Lung (tissue), 12 donors: ENCODE results near the gene LCN1. TPM values are rescaled to one million over a fixed set of nuclear protein-coding genes. Genes with fewer than 3 reads are reported as not detected.

Experiments used
- ATAC-seq: fragments of 200-7000 bp; cut with Tn5 transposase; one replicate; pipeline ENCODE4 v1.9.1; 2020; ENCODE audit warnings: moderate number of reproducible peaks; ENCODE audit not compliant: insufficient read depth, low FRiP score
- DNase-seq, 3 donors: peaks; one replicate each; pipeline ENCODE4 v3.0.0-alpha.2; 2013 to 2017
- H3K27ac ChIP-seq, 2 donors: one replicate each; pipeline ENCODE4 v1.5.1; 2013; ENCODE audit warnings: mild to moderate bottlenecking in 2 of 2, moderate library complexity in 2 of 2, control low read depth in 1 of 2, inconsistent platforms in 1 of 2, low read depth in 1 of 2, low read length in 1 of 2
- H3K27me3 ChIP-seq, 3 donors: one replicate each; pipeline ENCODE4 v1.5.1; 2013; ENCODE audit warnings: low read length in 2 of 3; ENCODE audit not compliant: control insufficient read depth in 3 of 3, insufficient read depth in 3 of 3
- H3K36me3 ChIP-seq, 4 donors: one replicate each; pipeline ENCODE4 v1.5.1; 2013; ENCODE audit warnings: low read length in 4 of 4, mild to moderate bottlenecking in 1 of 4, moderate library complexity in 1 of 4; ENCODE audit not compliant: control insufficient read depth in 4 of 4, insufficient read depth in 4 of 4
- H3K4me1 ChIP-seq, 5 donors: one replicate each; pipeline ENCODE4 v1.5.1; 2013; ENCODE audit warnings: low read length in 5 of 5, mild to moderate bottlenecking in 2 of 5, moderate library complexity in 1 of 5; ENCODE audit not compliant: control insufficient read depth in 5 of 5, insufficient read depth in 5 of 5
- H3K4me3 ChIP-seq: one replicate; pipeline ENCODE4 v1.5.1; 2013; ENCODE audit warnings: mild to moderate bottlenecking, control low read depth, moderate library complexity
- H3K9ac ChIP-seq, 2 donors: one replicate each; pipeline ENCODE4 v1.5.1; 2013; ENCODE audit warnings: low read length in 2 of 2, control low read depth in 1 of 2; ENCODE audit not compliant: insufficient read depth in 1 of 2
- H3K9me3 ChIP-seq, 4 donors: one replicate each; pipeline ENCODE4 v1.5.1; 2013; ENCODE audit warnings: low read length in 3 of 4, mild to moderate bottlenecking in 1 of 4, moderate library complexity in 1 of 4; ENCODE audit not compliant: control insufficient read depth in 4 of 4, insufficient read depth in 3 of 4
- CTCF ChIP-seq: IDR thresholded peaks from 2 replicates; pipeline ENCODE4 v1.5.1; 2012; ENCODE audit warnings: mild to moderate bottlenecking; ENCODE audit errors: control extremely low read depth, extremely low read depth
- WGBS, 2 donors: extraction: QIAGEN DNeasy Blood & Tissue Kit; methylation state at CpG; one replicate each; pipeline ENCODE4 v1.1.7; 2013; 5-methylcytosine and 5-hydroxymethylcytosine counted together
- polyA plus RNA-seq, 2 donors: library from polyadenylated mRNA; stranded (reverse); fragments of 200-250 nt; gene quantifications; one replicate each; pipeline ENCODE4 v1.2.1, GENCODE V29; 2013
- total RNA-seq, 2 donors: library from RNA; depleted of rRNA in 1 of 2; stranded (reverse); fragments of >200 nt in 1 of 2; gene quantifications; one replicate each; pipeline ENCODE4 v1.2.1, GENCODE V29; 2014 to 2021
- donor health status: control.
- donor health status: control.
- donor health status: Bipolar disorder and iron deficiency.
- donor health status: healthy.
- donor health status: DM: yes; HTN: yes; CAD: no.

The LCN1 gene
- total and polyA plus RNA-seq, 4 donors, result not detected

- H3K9me3 ChIP-seq, result peaks cover 0 to 2% (median 0%) of the 10 kb centered on the region in 4 donors
- H3K4me1 ChIP-seq, result no peaks in the 10 kb centered on the region
- no peak overlapping the region for H3K4me3 ChIP-seq
- no peak for TF ChIP-seq CTCF
- no peak overlapping the region for H3K27ac ChIP-seq
- ATAC-seq (no peak), DNase-seq (no peak)
- no peak overlapping the region for H3K9ac ChIP-seq
- WGBS, 2 donors, result 81 to 94% methylated on average over 9 to 11 of the region's 11 CpGs
- H3K36me3 ChIP-seq, result no peaks in the 10 kb centered on the region
- H3K27me3 ChIP-seq, result peaks cover 0 to 4% (median 0%) of the 10 kb centered on the region in 3 donors
Measured at GRCh38 chr9:135521608-135522095, 412 bp downstream of the LCN1 start.

GRCh38 chr9:135522137-135522877, 1.1 kb downstream of the LCN1 start:
- peaks cover 0 to 2% (median 0%) of the 10 kb centered on the region in 4 donors for H3K9me3 ChIP-seq
- no peak overlapping the region for H3K27ac ChIP-seq
- no peaks in the 10 kb centered on the region for H3K36me3 ChIP-seq
- H3K4me3 ChIP-seq, result no peak overlapping the region
- no peak for TF ChIP-seq CTCF
- 59 to 68% methylated on average over 16 of the region's 16 CpGs for WGBS, 2 donors
- no peaks in the 10 kb centered on the region for H3K4me1 ChIP-seq
- H3K27me3 ChIP-seq, result peaks cover 0 to 4% (median 0%) of the 10 kb centered on the region in 3 donors
- ATAC-seq (no peak), DNase-seq (no peak)
- H3K9ac ChIP-seq, result no peak overlapping the region

- WGBS, 2 donors, result 70 to 80% methylated on average over 17 of the region's 17 CpGs
- Histone ChIP-seq H3K36me3 (no peaks in the 10 kb centered on the region), H3K9me3 (peaks cover 0 to 2% (median 0%) of the 10 kb centered on the region in 4 donors), H3K27ac (no peak overlapping the region), H3K4me3 (no peak overlapping the region), H3K27me3 (peaks cover 0 to 4% (median 0%) of the 10 kb centered on the region in 3 donors), H3K9ac (no peak overlapping the region), H3K4me1 (no peaks in the 10 kb centered on the region)
- no peak for TF ChIP-seq CTCF
- DNase-seq (no peak), ATAC-seq (no peak)
Measured at GRCh38 chr9:135522931-135523330, 1.7 kb downstream of the LCN1 start.
